Stimulated activated naive CD4-positive, alpha-beta T cell (primary cell): ENCODE results near the gene SLAMF6.
"Not testable (repeated sequence)": the region's sequence is repeated elsewhere in the genome, so short reads cannot be mapped to it uniquely, and the experiment has no call there.

ENCODE experiments used
- DNase-seq, 6 experiments: peaks; one replicate each; lab custom pipeline; 2025; lab: John Stamatoyannopoulos, UW

Gene SLAMF6

GRCh38 chr1:160542303-160542945, 19.4 kb upstream of the SLAMF6 start:
- DNase-seq, result no peak

GRCh38 chr1:160541622-160542302, 18.7 kb upstream of the SLAMF6 start:
- DNase-seq, result no peak

GRCh38 chr1:160540859-160541233, 17.8 kb upstream of the SLAMF6 start:
- DNase-seq, result no peak

- peak in 4 of 6 experiments; percentile 18 to 61 (median 48) for DNase-seq
Observed at GRCh38 chr1:160539990-160540858, 17.2 kb upstream of the SLAMF6 start.

- no peak for DNase-seq
Observed at GRCh38 chr1:160539684-160539989, 16.6 kb upstream of the SLAMF6 start.

- DNase-seq, result no peak
Observed at GRCh38 chr1:160538985-160539651, 16.1 kb upstream of the SLAMF6 start.

- DNase-seq, result no peak
Observed at GRCh38 chr1:160537714-160538665, 14.9 kb upstream of the SLAMF6 start.

GRCh38 chr1:160534823-160535605, 12.0 kb upstream of the SLAMF6 start:
- no peak for DNase-seq

- not testable (repeated sequence) for DNase-seq
Observed at GRCh38 chr1:160532557-160532813, 9.4 kb upstream of the SLAMF6 start.

GRCh38 chr1:160531809-160532556, 8.9 kb upstream of the SLAMF6 start:
- not testable (repeated sequence) for DNase-seq

- DNase-seq, result not testable (repeated sequence)
Observed at GRCh38 chr1:160529401-160529952, 6.4 kb upstream of the SLAMF6 start.

- DNase-seq, result not testable (repeated sequence)
Observed at GRCh38 chr1:160523789-160524188, 734 bp upstream of the SLAMF6 start.

- no peak for DNase-seq
Observed at GRCh38 chr1:160522136-160522535, 919 bp downstream of the SLAMF6 start.

GRCh38 chr1:160521554-160521953, 1.5 kb downstream of the SLAMF6 start:
- no peak for DNase-seq

- peak in 1 of 6 experiments; percentile 15 for DNase-seq
Observed at GRCh38 chr1:160520999-160521398, 2.1 kb downstream of the SLAMF6 start.

GRCh38 chr1:160520582-160520981, 2.5 kb downstream of the SLAMF6 start:
- no peak for DNase-seq

GRCh38 chr1:160519642-160520435, 3.2 kb downstream of the SLAMF6 start:
- peak in 3 of 6 experiments; percentile 15 to 53 (median 44) for DNase-seq

- not testable (repeated sequence) for DNase-seq
Observed at GRCh38 chr1:160517519-160517918, 5.5 kb downstream of the SLAMF6 start.

- DNase-seq, result not testable (repeated sequence)
Observed at GRCh38 chr1:160515908-160516307, 7.1 kb downstream of the SLAMF6 start.
